ENCODE measurements around the gene RBM19.

Gene RBM19

DNA sequence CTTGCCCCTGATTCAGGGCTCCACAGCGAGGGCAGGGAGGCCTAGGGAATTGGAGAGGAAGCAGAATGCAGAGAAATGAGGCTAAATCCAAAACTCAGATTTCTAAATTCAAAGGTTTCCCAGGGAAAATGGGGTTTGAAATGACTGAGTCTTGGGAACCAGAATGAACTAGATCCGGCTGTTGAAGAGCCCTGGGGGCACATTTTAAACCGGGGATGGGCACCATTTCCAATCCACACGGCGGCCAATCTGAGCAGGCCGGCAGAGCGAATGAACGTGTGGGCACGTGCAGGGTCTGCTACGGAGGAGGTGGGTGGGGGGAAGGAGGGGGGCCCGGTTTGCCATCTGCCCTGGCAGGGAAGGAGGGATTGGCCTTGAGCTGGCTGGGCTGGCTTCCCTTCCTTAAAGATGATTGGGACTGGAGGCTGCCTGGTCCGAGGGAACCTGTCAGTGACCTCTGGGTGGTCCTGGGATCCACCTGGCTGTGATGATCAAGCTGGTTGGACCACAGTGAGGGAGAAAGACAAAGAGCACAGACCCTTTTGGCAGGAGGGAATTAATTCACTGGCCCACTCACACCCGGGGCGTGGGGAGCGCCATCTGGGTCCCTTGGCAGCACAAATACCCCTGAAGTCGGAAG is 161.0 kb downstream of the RBM19 start:
- ChIA-PET POLR2A (ENCODE audit: low non-redundant PET) (no interaction called here), CTCF (no interaction called here)
- TF ChIP-seq, protein P1, sequence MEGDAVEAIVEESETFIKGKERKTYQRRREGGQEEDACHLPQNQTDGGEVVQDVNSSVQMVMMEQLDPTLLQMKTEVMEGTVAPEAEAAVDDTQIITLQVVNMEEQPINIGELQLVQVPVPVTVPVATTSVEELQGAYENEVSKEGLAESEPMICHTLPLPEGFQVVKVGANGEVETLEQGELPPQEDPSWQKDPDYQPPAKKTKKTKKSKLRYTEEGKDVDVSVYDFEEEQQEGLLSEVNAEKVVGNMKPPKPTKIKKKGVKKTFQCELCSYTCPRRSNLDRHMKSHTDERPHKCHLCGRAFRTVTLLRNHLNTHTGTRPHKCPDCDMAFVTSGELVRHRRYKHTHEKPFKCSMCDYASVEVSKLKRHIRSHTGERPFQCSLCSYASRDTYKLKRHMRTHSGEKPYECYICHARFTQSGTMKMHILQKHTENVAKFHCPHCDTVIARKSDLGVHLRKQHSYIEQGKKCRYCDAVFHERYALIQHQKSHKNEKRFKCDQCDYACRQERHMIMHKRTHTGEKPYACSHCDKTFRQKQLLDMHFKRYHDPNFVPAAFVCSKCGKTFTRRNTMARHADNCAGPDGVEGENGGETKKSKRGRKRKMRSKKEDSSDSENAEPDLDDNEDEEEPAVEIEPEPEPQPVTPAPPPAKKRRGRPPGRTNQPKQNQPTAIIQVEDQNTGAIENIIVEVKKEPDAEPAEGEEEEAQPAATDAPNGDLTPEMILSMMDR (conservative IDR thresholded peaks at IDR 0.05; ENCODE audit: low read depth), result no peak
- DNase-seq (ENCODE audit: low spot score), result no peak
- H3K27ac ChIP-seq, result no peak overlapping the region

DNA sequence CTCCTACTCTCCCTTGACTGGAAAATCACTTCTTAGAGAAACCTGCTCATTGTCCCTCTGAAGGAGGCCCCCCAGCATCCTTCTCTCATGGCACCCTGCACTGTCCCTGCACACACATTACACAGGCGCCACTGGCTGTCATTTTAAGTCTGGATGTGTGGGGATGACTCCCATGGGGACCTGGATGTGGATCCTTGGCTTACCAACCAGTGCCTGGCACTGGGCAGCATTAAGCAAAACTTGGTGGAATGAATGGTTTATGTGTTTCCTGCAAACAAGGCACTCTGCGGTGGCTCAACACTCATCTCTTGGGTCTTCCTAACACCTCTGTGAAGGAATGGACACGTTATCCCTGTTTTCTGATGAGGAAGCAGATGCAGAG is 162.4 kb downstream of the RBM19 start:
- H3K27ac ChIP-seq, result no peak overlapping the region
- TF ChIP-seq, protein P1 (conservative IDR thresholded peaks at IDR 0.05; ENCODE audit: low read depth), result no peak
- ChIA-PET POLR2A (ENCODE audit: low non-redundant PET) (no interaction called here), CTCF (no interaction called here)
- DNase-seq (ENCODE audit: low spot score), result no peak

- H3K27ac ChIP-seq, result no peak overlapping the region
- ChIA-PET POLR2A (ENCODE audit: low non-redundant PET) (no interaction called here), CTCF (no interaction called here)
- DNase-seq (ENCODE audit: low spot score), result no peak
- TF ChIP-seq, protein P1 (conservative IDR thresholded peaks at IDR 0.05; ENCODE audit: low read depth), result no peak
Measured at GRCh38 chr12:113802966-113803758, 163.0 kb downstream of the RBM19 start.

GRCh38 chr12:113802000-113802749 is 163.9 kb downstream of the RBM19 start:
- TF ChIP-seq, protein P1 (conservative IDR thresholded peaks at IDR 0.05; ENCODE audit: low read depth), result no peak
- ChIA-PET CTCF (no interaction called here), POLR2A (ENCODE audit: low non-redundant PET) (no interaction called here)
- H3K27ac ChIP-seq, result no peak overlapping the region
- DNase-seq (ENCODE audit: low spot score), result no peak

DNA sequence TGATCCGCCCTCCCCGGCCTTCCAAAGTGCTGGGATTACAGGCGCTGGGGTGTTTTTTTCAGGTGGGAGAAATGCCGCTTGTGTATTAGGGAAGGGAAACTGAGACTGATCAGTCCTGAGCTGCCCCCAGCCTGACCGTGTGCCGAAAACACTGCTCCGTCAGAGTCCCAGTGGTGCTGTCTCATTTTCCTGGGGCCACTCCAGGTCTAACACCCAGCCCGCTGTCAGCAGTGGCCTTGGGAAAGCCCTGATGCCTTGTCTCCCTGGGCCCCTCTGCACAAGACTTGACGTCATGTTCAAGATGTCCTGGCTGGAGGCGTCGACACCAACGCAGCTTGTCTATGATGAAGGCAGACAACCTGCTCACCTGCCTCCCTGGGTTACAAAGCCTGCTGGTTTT is 165.9 kb downstream of the RBM19 start:
- TF ChIP-seq, protein P1 (conservative IDR thresholded peaks at IDR 0.05; ENCODE audit: low read depth), result no peak
- CTCF ChIA-PET, result no interaction called here
- DNase-seq (ENCODE audit: low spot score), result no peak
- no peak overlapping the region for H3K27ac ChIP-seq
- POLR2A ChIA-PET (ENCODE audit: low non-redundant PET), result no interaction called here

DNA sequence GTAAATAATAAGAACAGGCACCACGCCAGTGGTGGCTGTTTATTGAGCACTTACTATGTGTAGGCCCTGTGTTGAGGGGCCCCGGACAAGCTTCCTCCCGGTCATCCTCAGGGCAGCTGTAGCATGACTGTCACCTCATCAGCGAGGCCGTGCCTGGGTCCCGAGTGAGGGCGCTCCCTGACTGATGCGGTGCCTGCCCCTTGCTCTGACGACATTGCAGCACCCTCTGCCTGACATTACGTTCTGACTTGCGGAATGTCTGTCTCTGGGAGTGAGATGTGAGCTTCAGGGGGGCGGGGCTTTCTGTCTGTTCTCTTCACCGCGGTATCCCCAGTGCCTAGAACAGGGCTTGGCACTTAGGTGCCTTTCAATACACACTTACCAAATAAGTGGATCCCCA is 167.6 kb downstream of the RBM19 start:
- CTCF ChIA-PET, result interaction anchor here (0.6 kb wide), 1 partner anchor 1182 kb away, joined by 4 read pairs; no protein-coding TSS in a partner anchor
- TF ChIP-seq, protein P1 (conservative IDR thresholded peaks at IDR 0.05; ENCODE audit: low read depth), result no peak
- DNase-seq (ENCODE audit: low spot score), result no peak
- H3K27ac ChIP-seq, result no peak overlapping the region
- POLR2A ChIA-PET (ENCODE audit: low non-redundant PET), result no interaction called here
